ENCODE data around the gene LHX6. TPM values are rescaled to one million over a fixed set of nuclear protein-coding genes. Genes with fewer than 3 reads are reported as not detected.

The LHX6 gene
- total and polyA plus RNA-seq, 2 of the 4 experiments (the other 2 are of a cell fraction) = under 0.01 to 0.05 TPM

- Histone ChIP-seq H4K5ac (ENCODE audit: low read depth, low read length) (no peak overlapping the region), H2AFZ (replicated peaks; ENCODE audit: low read length, poor library complexity) (no peak overlapping the region), H3K36me3 (ENCODE audit: control insufficient read depth, insufficient read depth, low read length) (peaks cover 12% of the 10 kb centered on the region), H3K4me1 (ENCODE audit: control insufficient read depth, insufficient read depth, low read length) (no peaks in the 10 kb centered on the region; the same call in 1 of the 2 replicates), H3K56ac (ENCODE audit: extremely low read depth, insufficient read depth, low read length) (no peak overlapping the region), H3K79me1 (ENCODE audit: low read depth in 1 of 2, low read length in 2 of 2) (peaks cover 49 to 52% of the 10 kb centered on the region in 2 experiments), H3K18ac (ENCODE audit: low read depth, low read length) (no peak overlapping the region), H2BK5ac (ENCODE audit: low read depth, low read length, poor library complexity, severe bottlenecking) (no peak overlapping the region), H2BK15ac (ENCODE audit: low read depth, low read length) (no peak overlapping the region), H3K9me1 (ENCODE audit: insufficient read depth, low read length) (0 out of 2 replicates have a peak, but pooled peaks cover 4% of the 10 kb centered on the region), H4K91ac (ENCODE audit: insufficient read depth, low read depth, low read length) (no peak overlapping the region), H3K27ac (ENCODE audit: insufficient read depth, low read length) (no peak overlapping the region), H3K23ac (ENCODE audit: low read depth, low read length) (no peak overlapping the region), H3K4me2 (ENCODE audit: low read depth, low read length) (no peak overlapping the region), H3K27me3 (ENCODE audit: control insufficient read depth, insufficient read depth, low read length) (no peaks in the 10 kb centered on the region), H2AK5ac (ENCODE audit: low read depth, low read length) (no peak overlapping the region), H3K4me3 (ENCODE audit: insufficient read depth, low read depth, low read length) (no peak overlapping the region), H3K9ac (ENCODE audit: low read depth, low read length) (no peak overlapping the region), H4K20me1 (ENCODE audit: insufficient read depth, low read length) (no peaks in the 10 kb centered on the region; the same call in 1 of the 2 replicates), H4K8ac (ENCODE audit: low read depth in 2 of 2, low read length in 2 of 2) (no peak overlapping the region), H3K4ac (ENCODE audit: low read depth, low read length) (no peak overlapping the region), H3K9me3 (ENCODE audit: control insufficient read depth, insufficient read depth, low read length) (no peaks in the 10 kb centered on the region), H3K14ac (replicated peaks; ENCODE audit: low read depth, low read length) (no peak overlapping the region), H2BK20ac (ENCODE audit: low read depth, low read length) (no peak overlapping the region), H2AK9ac (replicated peaks; ENCODE audit: low read depth, low read length, poor library complexity) (no peak overlapping the region), H2BK120ac (ENCODE audit: low read depth, low read length) (no peak overlapping the region)
- WGBS, 2 experiments (ENCODE audit: extremely low coverage in 2 of 2, insufficient read length in 1 of 2) = no CpG with 5 or more reads among the region's 6 CpGs
- dilution Hi-C loops (cut with HindIII; ENCODE audit: low sequenced_read_pairs, unreplicated experiment) (no loop called here), in situ Hi-C loops (cut with MboI; ENCODE audit: low sequenced_read_pairs) (loop anchor here (5.0 kb wide), 1 partner anchor 74 kb away; no protein-coding TSS in a partner anchor), intact Hi-C loops (cut with micrococcal nuclease) (no loop called here)
- no peak for TF ChIP-seq MAZ (IDR thresholded peaks at IDR 0.05; ENCODE audit: borderline replicate concordance, low read depth, low read length)
- TF ChIP-seq RAD21 (IDR thresholded peaks at IDR 0.05; ENCODE audit: low read length) = no peak
- no peak for TF ChIP-seq RCOR1 (IDR thresholded peaks at IDR 0.05; ENCODE audit: insufficient replicate concordance, low read length)
- TF ChIP-seq CEBPB (IDR thresholded peaks at IDR 0.05; ENCODE audit: low read depth, low read length) = no peak
- no peak for TF ChIP-seq NFE2L2 (IDR thresholded peaks at IDR 0.05; ENCODE audit: low read depth, low read length)
- ChIA-PET POLR2A (ENCODE audit: unreplicated experiment) (no interaction called here), CTCF (no interaction called here)
- DNase-seq (no peak), ATAC-seq (ENCODE audit: low read depth) (no peak)
- no TSS peak for BruUV-seq (replicated peaks)
Measured at GRCh38 chr9:122268041-122268814, 39.5 kb upstream of the LHX6 start.
